MM.1S (cell line): ENCODE data around the gene CAD.

Experiments
- EZH2 ChIP-seq: fragments of 300-600 bp; sonication (generic); optimal IDR thresholded peaks from 2 replicates; pipeline ENCODE3; 2017; ENCODE audit warnings: low read depth, mild to moderate bottlenecking, antibody characterized with exemption, low read length, mixed read lengths
- TF ChIP-seq, protein P1 (sequence below): fragments of 300-600 bp; sonication (generic); IDR thresholded peaks from 2 replicates; pipeline ENCODE4 v1.5.1; 2016; ENCODE audit warnings: antibody characterized with exemption, low read length, mixed read lengths

DNA sequence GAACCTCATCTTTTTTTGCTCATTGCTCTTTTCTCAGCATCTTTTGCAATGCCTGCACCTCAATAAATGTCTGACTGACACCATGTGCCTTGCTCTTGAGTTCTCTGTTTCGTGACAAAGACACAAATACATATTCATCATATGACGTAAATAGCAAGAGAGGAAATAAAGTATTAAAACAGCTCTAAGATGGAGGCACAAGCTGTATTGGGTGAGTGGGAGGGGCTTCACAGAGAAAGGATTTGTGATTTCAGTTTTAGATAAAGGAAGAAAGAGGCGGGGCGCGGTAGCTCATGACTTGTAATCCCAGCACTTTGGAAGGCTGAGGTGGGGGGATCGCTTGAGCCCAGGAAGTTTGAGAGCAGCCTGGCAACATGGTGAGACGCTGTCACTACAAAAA is 2.9 kb downstream of the CAD start:
- TF ChIP-seq, protein P1, sequence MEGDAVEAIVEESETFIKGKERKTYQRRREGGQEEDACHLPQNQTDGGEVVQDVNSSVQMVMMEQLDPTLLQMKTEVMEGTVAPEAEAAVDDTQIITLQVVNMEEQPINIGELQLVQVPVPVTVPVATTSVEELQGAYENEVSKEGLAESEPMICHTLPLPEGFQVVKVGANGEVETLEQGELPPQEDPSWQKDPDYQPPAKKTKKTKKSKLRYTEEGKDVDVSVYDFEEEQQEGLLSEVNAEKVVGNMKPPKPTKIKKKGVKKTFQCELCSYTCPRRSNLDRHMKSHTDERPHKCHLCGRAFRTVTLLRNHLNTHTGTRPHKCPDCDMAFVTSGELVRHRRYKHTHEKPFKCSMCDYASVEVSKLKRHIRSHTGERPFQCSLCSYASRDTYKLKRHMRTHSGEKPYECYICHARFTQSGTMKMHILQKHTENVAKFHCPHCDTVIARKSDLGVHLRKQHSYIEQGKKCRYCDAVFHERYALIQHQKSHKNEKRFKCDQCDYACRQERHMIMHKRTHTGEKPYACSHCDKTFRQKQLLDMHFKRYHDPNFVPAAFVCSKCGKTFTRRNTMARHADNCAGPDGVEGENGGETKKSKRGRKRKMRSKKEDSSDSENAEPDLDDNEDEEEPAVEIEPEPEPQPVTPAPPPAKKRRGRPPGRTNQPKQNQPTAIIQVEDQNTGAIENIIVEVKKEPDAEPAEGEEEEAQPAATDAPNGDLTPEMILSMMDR: no peak
- TF ChIP-seq EZH2: no peak
